ENCODE results near the gene PTPRD.

DNA sequence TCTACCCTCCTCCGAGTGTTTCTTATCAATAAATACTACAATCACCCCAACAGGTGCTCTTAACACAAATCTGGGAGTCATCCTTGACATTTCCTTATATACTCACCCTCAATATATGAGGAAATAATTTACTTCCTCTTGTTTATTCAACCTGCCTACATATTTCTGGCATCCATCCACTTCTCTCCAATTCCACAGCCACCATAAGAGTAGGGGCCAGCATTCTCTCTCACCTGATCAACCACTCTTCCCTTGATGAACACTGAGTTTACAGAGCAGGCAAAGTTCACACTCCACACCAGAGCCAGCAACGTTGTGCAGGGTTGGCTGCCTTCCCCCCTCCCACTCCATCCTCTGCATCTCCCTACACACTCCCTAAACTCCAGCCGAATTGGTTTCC lies 1908.9 kb downstream of the PTPRD start:
- TF ChIP-seq, protein P1, sequence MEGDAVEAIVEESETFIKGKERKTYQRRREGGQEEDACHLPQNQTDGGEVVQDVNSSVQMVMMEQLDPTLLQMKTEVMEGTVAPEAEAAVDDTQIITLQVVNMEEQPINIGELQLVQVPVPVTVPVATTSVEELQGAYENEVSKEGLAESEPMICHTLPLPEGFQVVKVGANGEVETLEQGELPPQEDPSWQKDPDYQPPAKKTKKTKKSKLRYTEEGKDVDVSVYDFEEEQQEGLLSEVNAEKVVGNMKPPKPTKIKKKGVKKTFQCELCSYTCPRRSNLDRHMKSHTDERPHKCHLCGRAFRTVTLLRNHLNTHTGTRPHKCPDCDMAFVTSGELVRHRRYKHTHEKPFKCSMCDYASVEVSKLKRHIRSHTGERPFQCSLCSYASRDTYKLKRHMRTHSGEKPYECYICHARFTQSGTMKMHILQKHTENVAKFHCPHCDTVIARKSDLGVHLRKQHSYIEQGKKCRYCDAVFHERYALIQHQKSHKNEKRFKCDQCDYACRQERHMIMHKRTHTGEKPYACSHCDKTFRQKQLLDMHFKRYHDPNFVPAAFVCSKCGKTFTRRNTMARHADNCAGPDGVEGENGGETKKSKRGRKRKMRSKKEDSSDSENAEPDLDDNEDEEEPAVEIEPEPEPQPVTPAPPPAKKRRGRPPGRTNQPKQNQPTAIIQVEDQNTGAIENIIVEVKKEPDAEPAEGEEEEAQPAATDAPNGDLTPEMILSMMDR (IDR thresholded peaks at IDR 0.05) = no peak
- no peak for TF ChIP-seq EP300 (IDR thresholded peaks at IDR 0.05)
- TF ChIP-seq POLR2A (IDR thresholded peaks at IDR 0.05) = no peak

Data from ovary (tissue), 3 donors.